GM13976 (cell line): ENCODE results near the gene KCNG2.

ENCODE experiments used
- DNase-seq: peaks from one replicate; pipeline ENCODE4 v3.0.0; 2012; ENCODE audit warnings: low spot score
- in situ Hi-C: fragments of 300-500 bp; cut with MboI; formaldehyde crosslinking; loops from one replicate; pipeline ENCODE4 v1.12.0; 2022; ENCODE audit warnings: low sequenced_read_pairs, mixed read lengths, inconsistent platforms; ENCODE audit not compliant: unreplicated experiment
- TF ChIP-seq, protein P1 (sequence below): IDR thresholded peaks from 2 replicates; pipeline ENCODE4 v1.5.1; 2012; ENCODE audit warnings: borderline replicate concordance, mild to moderate bottlenecking; ENCODE audit not compliant: insufficient read depth; ENCODE audit errors: extremely low read depth, missing control alignments, control extremely low read depth

KCNG2 gene

GRCh38 chr18:79889569-79889968 lies 91.8 kb downstream of the KCNG2 start:
- TF ChIP-seq, protein P1, sequence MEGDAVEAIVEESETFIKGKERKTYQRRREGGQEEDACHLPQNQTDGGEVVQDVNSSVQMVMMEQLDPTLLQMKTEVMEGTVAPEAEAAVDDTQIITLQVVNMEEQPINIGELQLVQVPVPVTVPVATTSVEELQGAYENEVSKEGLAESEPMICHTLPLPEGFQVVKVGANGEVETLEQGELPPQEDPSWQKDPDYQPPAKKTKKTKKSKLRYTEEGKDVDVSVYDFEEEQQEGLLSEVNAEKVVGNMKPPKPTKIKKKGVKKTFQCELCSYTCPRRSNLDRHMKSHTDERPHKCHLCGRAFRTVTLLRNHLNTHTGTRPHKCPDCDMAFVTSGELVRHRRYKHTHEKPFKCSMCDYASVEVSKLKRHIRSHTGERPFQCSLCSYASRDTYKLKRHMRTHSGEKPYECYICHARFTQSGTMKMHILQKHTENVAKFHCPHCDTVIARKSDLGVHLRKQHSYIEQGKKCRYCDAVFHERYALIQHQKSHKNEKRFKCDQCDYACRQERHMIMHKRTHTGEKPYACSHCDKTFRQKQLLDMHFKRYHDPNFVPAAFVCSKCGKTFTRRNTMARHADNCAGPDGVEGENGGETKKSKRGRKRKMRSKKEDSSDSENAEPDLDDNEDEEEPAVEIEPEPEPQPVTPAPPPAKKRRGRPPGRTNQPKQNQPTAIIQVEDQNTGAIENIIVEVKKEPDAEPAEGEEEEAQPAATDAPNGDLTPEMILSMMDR, result no peak
- in situ Hi-C loops, result no loop called here
- no peak for DNase-seq

- no peak for DNase-seq
- TF ChIP-seq, protein P1, result no peak
- in situ Hi-C loops, result no loop called here
These were observed 92.9 kb downstream of the KCNG2 start for GRCh38 chr18:79890674-79891073.

- TF ChIP-seq, protein P1, result no peak
- DNase-seq, result no peak
- in situ Hi-C loops, result no loop called here
These were observed 99.0 kb downstream of the KCNG2 start for GRCh38 chr18:79896738-79897137.

- DNase-seq, result no peak
- TF ChIP-seq, protein P1, result no peak
- in situ Hi-C loops, result no loop called here
These were observed 100.3 kb downstream of the KCNG2 start for GRCh38 chr18:79897940-79898625.

GRCh38 chr18:79898952-79899608 lies 101.3 kb downstream of the KCNG2 start:
- DNase-seq, result no peak
- TF ChIP-seq, protein P1, result no peak
- in situ Hi-C loops, result no loop called here

- in situ Hi-C loops, result no loop called here
- DNase-seq, result no peak
- TF ChIP-seq, protein P1, result no peak
These were observed 102.1 kb downstream of the KCNG2 start for GRCh38 chr18:79899609-79900445.
